ENCODE results near the gene HGS.

Gene HGS

DNA sequence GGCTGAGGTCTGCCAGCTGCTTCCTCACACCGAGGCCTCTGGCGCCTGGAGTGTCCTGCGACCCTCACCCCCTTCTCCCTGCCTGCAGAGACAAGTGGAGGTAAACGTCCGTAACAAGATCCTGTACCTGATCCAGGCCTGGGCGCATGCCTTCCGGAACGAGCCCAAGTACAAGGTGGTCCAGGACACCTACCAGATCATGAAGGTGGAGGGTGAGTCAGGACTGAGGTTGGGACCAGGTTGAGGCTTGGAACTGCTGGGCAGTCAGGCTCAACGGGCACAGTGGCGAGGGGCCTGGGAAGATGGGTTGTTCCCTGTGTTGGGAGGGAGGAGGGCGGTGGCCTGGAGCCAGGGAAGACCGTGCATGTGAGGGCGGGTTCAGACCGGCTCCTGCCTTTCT is 4.8 kb downstream of the HGS start:
- no peak for DNase-seq (ENCODE audit: extremely low read depth, low read depth)
- TF ChIP-seq, protein P1, sequence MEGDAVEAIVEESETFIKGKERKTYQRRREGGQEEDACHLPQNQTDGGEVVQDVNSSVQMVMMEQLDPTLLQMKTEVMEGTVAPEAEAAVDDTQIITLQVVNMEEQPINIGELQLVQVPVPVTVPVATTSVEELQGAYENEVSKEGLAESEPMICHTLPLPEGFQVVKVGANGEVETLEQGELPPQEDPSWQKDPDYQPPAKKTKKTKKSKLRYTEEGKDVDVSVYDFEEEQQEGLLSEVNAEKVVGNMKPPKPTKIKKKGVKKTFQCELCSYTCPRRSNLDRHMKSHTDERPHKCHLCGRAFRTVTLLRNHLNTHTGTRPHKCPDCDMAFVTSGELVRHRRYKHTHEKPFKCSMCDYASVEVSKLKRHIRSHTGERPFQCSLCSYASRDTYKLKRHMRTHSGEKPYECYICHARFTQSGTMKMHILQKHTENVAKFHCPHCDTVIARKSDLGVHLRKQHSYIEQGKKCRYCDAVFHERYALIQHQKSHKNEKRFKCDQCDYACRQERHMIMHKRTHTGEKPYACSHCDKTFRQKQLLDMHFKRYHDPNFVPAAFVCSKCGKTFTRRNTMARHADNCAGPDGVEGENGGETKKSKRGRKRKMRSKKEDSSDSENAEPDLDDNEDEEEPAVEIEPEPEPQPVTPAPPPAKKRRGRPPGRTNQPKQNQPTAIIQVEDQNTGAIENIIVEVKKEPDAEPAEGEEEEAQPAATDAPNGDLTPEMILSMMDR (IDR thresholded peaks at IDR 0.05; ENCODE audit: low read depth, low read length), result no peak

DNA sequence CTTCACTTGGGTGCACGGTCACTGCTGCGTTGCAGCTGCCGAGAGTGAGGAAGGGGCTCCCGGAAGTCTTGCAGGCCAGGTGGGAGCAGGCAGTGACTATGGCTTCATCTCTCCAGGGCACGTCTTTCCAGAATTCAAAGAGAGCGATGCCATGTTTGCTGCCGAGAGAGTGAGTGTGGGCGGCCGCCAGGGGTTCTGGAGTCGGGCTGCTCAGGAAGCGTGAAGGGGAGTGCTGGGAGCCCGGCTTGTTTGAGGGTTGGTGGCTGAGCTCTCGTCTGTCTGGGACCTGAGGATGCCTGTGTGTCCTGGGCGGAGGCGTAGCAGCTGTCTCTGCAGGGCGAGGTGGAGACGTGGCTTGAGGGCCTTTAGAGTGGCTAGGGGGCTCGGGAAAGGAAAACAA is 6.3 kb downstream of the HGS start:
- TF ChIP-seq, protein P1 (IDR thresholded peaks at IDR 0.05; ENCODE audit: low read depth, low read length), result no peak
- DNase-seq (ENCODE audit: extremely low read depth, low read depth), result no peak

GRCh38 chr17:81690549-81690948 is 6.7 kb downstream of the HGS start:
- TF ChIP-seq, protein P1 (IDR thresholded peaks at IDR 0.05; ENCODE audit: low read depth, low read length), result no peak
- no peak for DNase-seq (ENCODE audit: extremely low read depth, low read depth)

DNA sequence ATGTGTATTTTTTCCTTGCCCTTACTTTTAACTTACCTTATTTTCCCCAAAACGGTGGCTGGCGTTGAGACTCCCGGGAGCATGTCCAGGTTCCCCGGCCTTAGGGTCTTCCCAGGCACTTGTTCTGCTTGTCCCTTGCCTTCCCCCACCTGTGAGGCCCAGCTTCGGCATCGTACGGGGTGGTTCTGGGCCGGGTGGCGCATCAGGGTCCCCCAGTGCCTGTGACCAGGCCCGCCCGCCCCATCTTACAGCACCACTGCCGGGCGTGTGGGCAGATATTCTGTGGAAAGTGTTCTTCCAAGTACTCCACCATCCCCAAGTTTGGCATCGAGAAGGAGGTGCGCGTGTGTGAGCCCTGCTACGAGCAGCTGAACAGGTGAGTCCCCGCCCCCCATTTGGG is 7.4 kb downstream of the HGS start:
- DNase-seq (ENCODE audit: extremely low read depth, low read depth), result no peak
- TF ChIP-seq, protein P1 (IDR thresholded peaks at IDR 0.05; ENCODE audit: low read depth, low read length), result no peak

GRCh38 chr17:81691608-81692007 is 7.8 kb downstream of the HGS start:
- DNase-seq (ENCODE audit: extremely low read depth, low read depth), result no peak
- TF ChIP-seq, protein P1 (IDR thresholded peaks at IDR 0.05; ENCODE audit: low read depth, low read length), result no peak

DNA sequence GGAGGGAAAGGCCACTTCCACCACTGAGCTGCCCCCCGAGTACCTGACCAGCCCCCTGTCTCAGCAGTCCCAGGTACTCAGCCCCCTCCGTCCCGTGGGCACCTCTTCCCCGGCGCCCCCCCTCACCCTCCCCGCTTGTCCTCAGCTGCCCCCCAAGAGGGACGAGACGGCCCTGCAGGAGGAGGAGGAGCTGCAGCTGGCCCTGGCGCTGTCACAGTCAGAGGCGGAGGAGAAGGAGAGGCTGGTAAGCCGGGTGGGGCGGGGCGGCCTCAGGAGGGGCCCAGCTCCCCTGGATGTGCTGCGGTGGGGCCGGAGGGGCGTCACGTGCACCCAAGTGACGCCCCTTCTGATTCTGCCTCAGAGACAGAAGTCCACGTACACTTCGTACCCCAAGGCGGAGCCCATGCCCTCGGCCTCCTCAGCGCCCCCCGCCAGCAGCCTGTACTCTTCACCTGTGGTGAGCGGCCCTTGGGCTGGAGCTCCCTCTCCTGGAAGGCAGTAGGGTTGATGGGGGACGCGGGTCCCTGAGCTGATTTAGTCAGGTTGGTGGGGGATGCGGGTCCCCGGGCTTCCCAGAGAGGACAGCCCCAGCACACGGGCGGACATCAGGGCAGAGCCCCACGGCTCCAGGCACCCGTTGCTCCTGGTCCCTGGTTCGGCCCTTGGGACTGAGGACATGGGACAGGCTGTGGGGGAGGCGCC is 9.8 kb downstream of the HGS start:
- DNase-seq (ENCODE audit: extremely low read depth, low read depth), result no peak
- TF ChIP-seq, protein P1 (IDR thresholded peaks at IDR 0.05; ENCODE audit: low read depth, low read length), result no peak

DNA sequence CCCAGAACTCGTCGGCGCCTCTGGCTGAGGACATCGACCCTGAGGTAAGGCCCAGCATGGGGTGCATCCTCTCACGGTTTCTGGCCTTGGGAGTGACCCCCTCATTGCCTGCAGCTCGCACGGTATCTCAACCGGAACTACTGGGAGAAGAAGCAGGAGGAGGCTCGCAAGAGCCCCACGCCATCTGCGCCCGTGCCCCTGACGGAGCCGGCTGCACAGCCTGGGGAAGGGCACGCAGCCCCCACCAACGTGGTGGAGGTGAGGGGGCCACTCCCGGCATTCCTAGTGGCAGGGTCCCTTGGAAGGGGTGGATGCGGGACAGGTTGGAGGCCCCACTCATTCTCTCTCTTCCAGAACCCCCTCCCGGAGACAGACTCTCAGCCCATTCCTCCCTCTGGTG is 11.0 kb downstream of the HGS start:
- no peak for DNase-seq (ENCODE audit: extremely low read depth, low read depth)
- TF ChIP-seq, protein P1 (IDR thresholded peaks at IDR 0.05; ENCODE audit: low read depth, low read length), result no peak
